Mesendoderm (in vitro differentiated cells): ENCODE measurements around the gene DYTN. TPM values are rescaled to one million over a fixed set of nuclear protein-coding genes. Genes with fewer than 3 reads are reported as not detected.

Source experiments
- DNase-seq: peaks from one replicate; pipeline ENCODE4 v3.0.0; 2013
- H2AK5ac ChIP-seq: 2 replicates; pipeline ENCODE4 v1.6.1; 2013; ENCODE audit warnings: low read length, inconsistent platforms
- H2BK120ac ChIP-seq: 2 replicates; pipeline ENCODE4 v1.6.1; 2013; ENCODE audit warnings: low read depth, mild to moderate bottlenecking, low read length, moderate library complexity, mixed read lengths
- H2BK15ac ChIP-seq: replicated peaks from 2 replicates; pipeline ENCODE4 v1.6.1; 2013; ENCODE audit warnings: low read depth, mild to moderate bottlenecking, moderate library complexity
- H2BK5ac ChIP-seq: 2 replicates; pipeline ENCODE4 v1.6.1; 2013; ENCODE audit warnings: low read length, inconsistent platforms
- H3K18ac ChIP-seq: 2 replicates; pipeline ENCODE4 v1.6.1; 2013; ENCODE audit warnings: mild to moderate bottlenecking, low read length, mixed read lengths
- H3K23ac ChIP-seq: one replicate; pipeline ENCODE4 v1.6.1; 2013; ENCODE audit warnings: low read length
- H3K27ac ChIP-seq: 2 replicates; pipeline ENCODE4 v1.5.1; 2013; ENCODE audit warnings: low read depth, mild to moderate bottlenecking, inconsistent platforms, low read length, moderate library complexity
- H3K27me3 ChIP-seq: 2 replicates; pipeline ENCODE4 v1.6.1; 2013; ENCODE audit warnings: low read length, control low read depth, mild to moderate bottlenecking, inconsistent platforms; ENCODE audit not compliant: insufficient read depth, poor library complexity
- H3K36me3 ChIP-seq: 2 replicates; pipeline ENCODE4 v1.6.1; 2013; ENCODE audit warnings: low read length, inconsistent platforms; ENCODE audit not compliant: control insufficient read depth, insufficient read depth
- H3K4ac ChIP-seq: one replicate; pipeline ENCODE4 v1.6.1; 2013; ENCODE audit warnings: low read depth, mild to moderate bottlenecking, low read length, moderate library complexity
- H3K4me1 ChIP-seq: 2 replicates; pipeline ENCODE4 v1.6.1; 2013; ENCODE audit warnings: low read depth, low read length, inconsistent platforms; ENCODE audit not compliant: control insufficient read depth
- H3K4me2 ChIP-seq: 2 replicates; pipeline ENCODE4 v1.6.1; 2013; ENCODE audit warnings: low read length
- H3K4me3 ChIP-seq: 2 replicates; pipeline ENCODE4 v1.5.1; 2013; ENCODE audit warnings: mild to moderate bottlenecking, low read length
- H3K56ac ChIP-seq: one replicate; pipeline ENCODE4 v1.6.1; 2013; ENCODE audit warnings: low read length
- H3K79me1 ChIP-seq: 2 replicates; pipeline ENCODE4 v1.6.1; 2013; ENCODE audit warnings: low read length, inconsistent platforms
- H3K79me2 ChIP-seq: 2 replicates; pipeline ENCODE4 v1.6.1; 2013; ENCODE audit warnings: mild to moderate bottlenecking, low read length; ENCODE audit not compliant: control insufficient read depth, insufficient read depth
- H3K9ac ChIP-seq: 2 replicates; pipeline ENCODE4 v1.6.1; 2013; ENCODE audit warnings: low read length, inconsistent platforms
- H4K5ac ChIP-seq: one replicate; pipeline ENCODE4 v1.6.1; 2013; ENCODE audit warnings: low read length
- H4K8ac ChIP-seq: one replicate; pipeline ENCODE4 v1.6.1; 2013; ENCODE audit warnings: low read depth, mild to moderate bottlenecking, control low read depth, low read length, moderate library complexity
- WGBS: extraction: QIAGEN DNeasy Blood & Tissue Kit; methylation state at CpG from one replicate; pipeline ENCODE4 v1.1.7; 2013; ENCODE audit warnings: low lambda C conversion rate, missing lambda C conversion rate; ENCODE audit not compliant: insufficient coverage; ENCODE audit errors: extremely low coverage; 5-methylcytosine and 5-hydroxymethylcytosine counted together
- polyA plus RNA-seq, 2 experiments: library from polyadenylated mRNA; stranded (reverse); fragments of 200-250 nt; gene quantifications; one replicate each; pipeline ENCODE4 v1.2.3, GENCODE V29; 2013

DYTN gene
- polyA plus RNA-seq (2013, experiment 1 of 2), result not detected
- polyA plus RNA-seq (2013, experiment 2 of 2), result not detected

GRCh38 chr2:206718296-206718695, at the start of gene DYTN:
TSS of gene DYTN (minus strand) at chr2:206718396. CDS start at chr2:206718279, 117 bp downstream.
- DNase-seq, result no peak
- H3K4ac ChIP-seq, result no peak within 1 kb of the TSS
- H4K5ac ChIP-seq, result no peak within 1 kb of the TSS
- H2AK5ac ChIP-seq, result no peak within 1 kb of the TSS
- H2BK120ac ChIP-seq, result no peak within 1 kb of the TSS
- no peak within 1 kb of the TSS for H3K18ac ChIP-seq
- H3K79me2 ChIP-seq, result no peaks in the 10 kb centered on the region
- H3K23ac ChIP-seq, result no peak within 1 kb of the TSS
- no peak within 1 kb of the TSS for H3K4me2 ChIP-seq
- H3K27me3 ChIP-seq, result no peaks in the 10 kb centered on the region
- H3K56ac ChIP-seq, result no peak within 1 kb of the TSS
- H3K36me3 ChIP-seq, result no peaks in the 10 kb centered on the region
- H3K79me1 ChIP-seq, result no peaks in the 10 kb centered on the region
- no peak within 1 kb of the TSS for H3K4me3 ChIP-seq
- no peak within 1 kb of the TSS for H3K9ac ChIP-seq
- no peak within 1 kb of the TSS for H2BK5ac ChIP-seq
- H4K8ac ChIP-seq, result no peak within 1 kb of the TSS
- no CpG with 5 or more reads among the region's 1 CpG for WGBS
- H3K27ac ChIP-seq, result no peak within 1 kb of the TSS
- no peak within 1 kb of the TSS for H2BK15ac ChIP-seq
- H3K4me1 ChIP-seq, result no peaks in the 10 kb centered on the region

GRCh38 chr2:206766057-206766930, 48.1 kb upstream of the DYTN start:
- H3K27ac ChIP-seq, result no peak overlapping the region
- no peak overlapping the region for H3K23ac ChIP-seq
- no peak overlapping the region for H2BK120ac ChIP-seq
- H3K4ac ChIP-seq, result no peak overlapping the region
- H3K4me3 ChIP-seq, result peak overlapping the region; percentile 97
- H3K4me1 ChIP-seq, result no peaks in the 10 kb centered on the region
- peak overlapping the region; percentile 26 for H3K4me2 ChIP-seq
- H3K36me3 ChIP-seq, result no peaks in the 10 kb centered on the region
- H3K18ac ChIP-seq, result no peak overlapping the region
- H4K8ac ChIP-seq, result no peak overlapping the region
- H3K9ac ChIP-seq, result peak overlapping the region; percentile 92
- no CpG with 5 or more reads among the region's 12 CpGs for WGBS
- no peak for DNase-seq
- peak overlapping the region; percentile 94 for H3K56ac ChIP-seq
- H3K79me2 ChIP-seq, result peaks cover 11% of the 10 kb centered on the region
- H3K27me3 ChIP-seq, result no peaks in the 10 kb centered on the region
- H2BK15ac ChIP-seq, result no peak overlapping the region
- peaks cover 10% of the 10 kb centered on the region for H3K79me1 ChIP-seq
- no peak overlapping the region for H4K5ac ChIP-seq
- no peak overlapping the region for H2BK5ac ChIP-seq
- H2AK5ac ChIP-seq, result no peak overlapping the region

- Histone ChIP-seq H3K56ac (peak within 1 kb of the TSS; percentile 94), H4K8ac (no peak within 1 kb of the TSS), H3K27me3 (no peaks in the 10 kb centered on the region), H4K5ac (peak within 1 kb of the TSS; percentile 96), H3K9ac (peak within 1 kb of the TSS; percentile 92), H3K36me3 (no peaks in the 10 kb centered on the region), H2BK120ac (no peak within 1 kb of the TSS), H3K4me1 (no peaks in the 10 kb centered on the region), H3K18ac (no peak within 1 kb of the TSS), H3K4me2 (peak within 1 kb of the TSS; percentile 63), H3K79me1 (peaks cover 10% of the 10 kb centered on the region), H3K79me2 (peaks cover 11% of the 10 kb centered on the region), H2BK15ac (no peak within 1 kb of the TSS), H3K4me3 (peak within 1 kb of the TSS; percentile 97), H3K4ac (no peak within 1 kb of the TSS), H2AK5ac (no peak within 1 kb of the TSS), H3K27ac (no peak within 1 kb of the TSS), H2BK5ac (peak within 1 kb of the TSS; percentile 92), H3K23ac (no peak within 1 kb of the TSS)
- peak; percentile 98 for DNase-seq
- no CpG with 5 or more reads among the region's 46 CpGs for WGBS
Observed at GRCh38 chr2:206765242-206766056, 47.3 kb upstream of the DYTN start, which contains the start of the genes FASTKD2 and MDH1B. TSS of gene FASTKD2 (plus strand) at chr2:206765606. CDS start at chr2:206766694, 1,088 bp downstream. TSS of gene MDH1B (minus strand) at chr2:206765328. CDS start at chr2:206765271, 57 bp downstream.

GRCh38 chr2:206764673-206765241, 46.6 kb upstream of the DYTN start:
- H2AK5ac ChIP-seq, result no peak overlapping the region
- H3K27ac ChIP-seq, result no peak overlapping the region
- DNase-seq, result peak; percentile 73
- no peak overlapping the region for H2BK15ac ChIP-seq
- H3K27me3 ChIP-seq, result no peaks in the 10 kb centered on the region
- H3K79me1 ChIP-seq, result peaks cover 10% of the 10 kb centered on the region
- no peaks in the 10 kb centered on the region for H3K4me1 ChIP-seq
- no peak overlapping the region for H4K8ac ChIP-seq
- H3K4me3 ChIP-seq, result peak overlapping the region; percentile 97
- H3K56ac ChIP-seq, result peak overlapping the region; percentile 94
- H2BK120ac ChIP-seq, result no peak overlapping the region
- H3K18ac ChIP-seq, result no peak overlapping the region
- peak overlapping the region; percentile 92 for H3K9ac ChIP-seq
- peak overlapping the region; percentile 63 for H3K4me2 ChIP-seq
- no peak overlapping the region for H3K23ac ChIP-seq
- WGBS, result no CpG with 5 or more reads among the region's 18 CpGs
- H4K5ac ChIP-seq, result no peak overlapping the region
- peaks cover 11% of the 10 kb centered on the region for H3K79me2 ChIP-seq
- no peak overlapping the region for H2BK5ac ChIP-seq
- H3K36me3 ChIP-seq, result no peaks in the 10 kb centered on the region
- no peak overlapping the region for H3K4ac ChIP-seq

- Histone ChIP-seq H3K4me1 (no peaks in the 10 kb centered on the region), H3K18ac (no peak overlapping the region), H3K56ac (no peak overlapping the region), H4K5ac (no peak overlapping the region), H3K4me2 (no peak overlapping the region), H4K8ac (no peak overlapping the region), H2BK5ac (no peak overlapping the region), H3K27me3 (no peaks in the 10 kb centered on the region), H2BK15ac (no peak overlapping the region), H3K79me1 (no peaks in the 10 kb centered on the region), H2BK120ac (no peak overlapping the region), H3K79me2 (no peaks in the 10 kb centered on the region), H3K4me3 (no peak overlapping the region), H3K9ac (no peak overlapping the region), H2AK5ac (no peak overlapping the region), H3K23ac (no peak overlapping the region), H3K36me3 (no peaks in the 10 kb centered on the region), H3K4ac (no peak overlapping the region), H3K27ac (no peak overlapping the region)
- no peak for DNase-seq
- no CpG with 5 or more reads among the region's 1 CpG for WGBS
Observed at GRCh38 chr2:206756816-206757215, 38.6 kb upstream of the DYTN start.
